Nucleus accumbens (tissue), 56 donors: ENCODE data around the gene TNK1.
A peak's percentile ranks its signal among the peaks of the same experiment; 100 is the strongest.
"Not testable (repeated sequence)": the region's sequence is repeated elsewhere in the genome, so short reads cannot be mapped to it uniquely, and the experiment has no call there.

ENCODE experiments used
- DNase-seq, 56 donors: peaks; one replicate each; lab custom pipeline; 2025; lab: John Stamatoyannopoulos, UW

Gene TNK1

GRCh38 chr17:7380855-7381683 lies at the start of gene TNK1:
TNK1 (plus strand) TSS chr17:7381089; CDS start chr17:7382927, 1,838 bp downstream.
- DNase-seq, result no peak

- no peak for DNase-seq
Measured at GRCh38 chr17:7332111-7332510, 48.8 kb upstream of the TNK1 start.

DNA sequence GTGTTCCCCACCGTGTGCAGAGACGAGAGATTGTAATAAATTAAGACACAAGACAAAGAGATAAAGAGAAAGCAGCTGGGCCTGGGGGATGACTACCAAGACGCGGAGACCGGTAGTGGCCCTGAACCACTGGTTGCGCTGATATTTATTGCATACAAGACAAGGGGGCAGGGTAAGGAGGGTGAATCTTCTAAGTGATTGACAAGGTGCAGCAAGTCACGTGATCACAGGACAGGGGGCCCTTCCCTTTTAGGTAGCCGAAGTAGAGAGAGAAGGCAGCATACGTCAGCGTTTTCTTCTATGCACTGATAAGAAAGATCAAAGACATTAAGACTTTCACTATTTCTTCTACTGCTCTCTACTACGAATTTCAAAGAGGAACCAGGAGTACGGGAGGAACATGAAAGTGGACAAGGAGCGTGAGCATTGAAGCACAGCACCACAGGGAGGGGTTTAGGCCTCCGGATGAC lies 48.3 kb upstream of the TNK1 start:
- not testable (repeated sequence) for DNase-seq

GRCh38 chr17:7334938-7335538 lies 45.9 kb upstream of the TNK1 start:
- DNase-seq, result no peak

- DNase-seq, result not testable (repeated sequence)
Measured at GRCh38 chr17:7335765-7336164, 45.1 kb upstream of the TNK1 start.

DNA sequence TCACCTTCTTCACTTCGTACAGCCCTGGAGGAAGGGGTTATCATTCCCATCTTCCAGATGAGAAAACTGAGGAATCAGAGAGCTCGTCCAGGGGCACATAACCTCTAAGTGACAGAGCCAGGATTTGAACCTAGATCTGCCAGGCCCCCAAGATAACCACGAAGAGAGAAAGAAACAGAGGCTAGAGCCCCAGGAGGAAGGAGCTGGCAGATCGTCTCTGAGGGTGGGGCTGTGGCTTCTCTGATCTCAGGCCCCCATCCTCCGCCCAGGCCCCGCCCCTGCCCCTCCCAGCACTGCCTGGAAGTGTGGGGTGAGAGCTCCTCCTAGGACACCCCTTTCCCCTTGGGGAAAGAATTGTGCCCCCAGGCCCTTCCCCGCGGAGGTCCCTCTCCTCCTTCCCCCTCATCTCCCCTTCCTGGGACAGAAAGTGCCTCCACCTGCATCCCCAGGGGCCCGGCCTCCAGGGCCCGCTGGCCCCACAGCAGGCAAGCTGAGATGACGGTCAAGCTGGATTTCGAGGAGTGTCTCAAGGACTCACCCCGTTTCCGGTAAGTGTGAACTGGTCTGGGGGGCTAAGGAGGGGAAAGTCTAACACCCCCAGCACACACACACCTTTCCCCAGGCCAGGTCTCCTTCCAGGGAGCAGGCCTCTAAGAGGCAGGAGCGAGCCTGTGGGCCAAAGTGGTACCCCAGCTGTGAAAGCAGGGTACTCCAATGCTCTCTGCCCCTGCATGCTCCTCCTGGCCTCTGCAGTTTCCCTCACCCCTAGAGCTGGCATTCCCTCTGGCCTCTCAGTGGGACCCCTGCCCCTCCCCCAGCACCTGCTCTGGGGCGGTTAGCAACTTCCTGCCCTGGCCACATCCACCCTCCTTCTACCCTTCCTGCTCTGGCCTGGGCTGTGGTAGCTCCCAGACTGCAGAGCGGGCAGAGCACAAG lies 44.4 kb upstream of the TNK1 start, which contains the start of gene ACAP1:
Gene ACAP1, plus strand, starts transcription at position 290 of the 936 bp plus-strand sequence. Its CDS starts 206 bp downstream, at position 496.
- no peak for DNase-seq

DNA sequence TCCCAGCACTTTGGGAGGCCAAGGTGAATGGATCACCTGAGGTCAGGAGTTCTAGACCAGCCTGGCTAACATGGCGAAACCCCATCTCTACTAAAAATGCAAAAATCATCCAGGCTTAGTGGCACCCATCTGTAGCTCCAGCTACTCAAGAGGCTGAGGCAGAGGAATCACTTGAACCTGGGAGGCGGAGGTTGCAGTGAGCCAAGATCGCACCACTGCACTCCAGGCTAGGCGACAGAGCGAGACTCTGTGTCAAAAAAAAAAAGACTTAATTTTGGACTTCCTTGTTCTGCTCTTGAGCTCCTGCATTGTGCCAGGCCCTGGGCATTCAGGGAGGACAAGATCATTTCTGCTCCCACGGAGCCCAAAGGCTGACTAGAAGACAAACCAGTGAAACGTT lies 43.3 kb upstream of the TNK1 start:
- DNase-seq, result not testable (repeated sequence)

DNA sequence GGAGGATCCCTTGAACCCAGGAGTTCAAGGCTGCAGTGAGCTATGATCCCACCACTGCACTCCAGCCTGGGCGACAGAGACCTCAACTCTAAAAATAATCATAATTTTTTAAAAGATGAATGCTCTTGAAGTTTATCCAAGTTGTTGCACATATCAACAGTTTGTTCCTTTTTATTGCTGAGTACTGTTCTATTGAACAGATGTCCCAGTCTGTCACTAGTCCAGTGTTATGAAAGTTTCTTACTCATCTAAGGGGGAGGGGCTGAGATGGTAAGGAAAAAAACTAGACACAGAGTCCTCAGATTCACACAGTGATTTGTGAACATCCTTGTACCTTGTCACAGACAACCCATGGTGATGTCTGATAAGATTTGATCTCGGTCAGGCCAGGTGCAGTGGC lies 40.7 kb upstream of the TNK1 start:
- DNase-seq, result no peak

GRCh38 chr17:7341842-7342241 lies 39.0 kb upstream of the TNK1 start:
- no peak for DNase-seq

DNA sequence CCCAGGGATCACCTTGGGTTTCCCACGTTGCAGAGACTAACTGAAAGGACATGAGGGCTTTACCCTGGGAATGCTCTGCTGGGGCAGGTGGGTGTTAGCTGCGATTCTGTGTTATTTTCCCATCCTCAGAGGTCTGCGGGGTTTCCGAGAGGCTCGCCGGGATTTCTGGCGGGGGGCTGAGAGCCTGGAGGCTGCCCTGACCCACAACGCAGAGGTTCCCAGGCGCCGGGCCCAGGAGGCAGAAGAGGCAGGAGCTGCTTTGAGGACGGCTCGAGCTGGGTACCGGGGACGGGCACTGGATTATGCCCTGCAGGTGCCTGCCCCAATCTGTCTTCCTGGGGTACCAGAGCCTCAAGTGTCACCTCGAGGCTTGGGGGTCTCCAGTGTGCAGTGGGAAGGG lies 37.6 kb upstream of the TNK1 start:
- DNase-seq, result no peak

DNA sequence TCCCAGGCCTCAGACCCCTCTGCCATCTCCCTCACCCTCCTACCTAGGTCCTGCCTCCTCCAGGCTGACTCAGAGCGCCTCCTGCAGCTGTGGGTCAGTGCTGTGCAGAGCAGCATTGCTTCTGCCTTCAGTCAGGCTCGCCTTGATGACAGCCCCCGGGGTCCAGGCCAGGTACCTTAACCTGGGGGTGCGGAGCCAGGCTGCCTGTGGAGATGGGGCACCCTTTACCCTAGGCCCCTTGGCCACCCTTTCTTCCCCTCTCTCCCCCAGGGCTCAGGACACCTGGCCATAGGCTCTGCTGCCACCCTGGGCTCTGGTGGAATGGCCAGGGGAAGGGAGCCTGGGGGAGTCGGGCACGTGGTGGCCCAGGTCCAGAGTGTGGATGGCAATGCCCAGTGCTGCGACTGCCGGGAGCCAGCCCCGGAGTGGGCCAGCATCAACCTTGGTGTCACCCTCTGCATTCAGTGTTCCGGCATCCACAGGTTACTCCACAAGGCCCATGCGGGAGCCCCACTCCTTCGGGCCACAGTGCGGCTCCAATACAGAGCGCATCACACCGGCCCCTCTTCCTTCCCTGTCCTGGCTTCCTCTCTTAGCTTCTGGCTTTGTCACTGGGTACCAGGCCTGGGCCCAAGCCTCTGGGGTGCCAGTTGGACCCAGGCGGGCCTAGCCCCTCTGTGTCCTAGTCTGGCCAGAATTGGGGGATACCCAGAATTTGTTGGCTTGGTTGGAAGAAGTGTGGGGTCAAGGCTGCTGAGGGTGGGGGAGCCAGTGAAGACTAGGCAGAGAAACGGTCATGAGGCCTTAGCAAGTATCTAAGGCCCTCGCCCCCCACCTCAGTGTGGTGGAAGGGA lies 33.9 kb upstream of the TNK1 start:
- no peak for DNase-seq

GRCh38 chr17:7347630-7348477 lies 33.0 kb upstream of the TNK1 start:
- DNase-seq, result no peak

DNA sequence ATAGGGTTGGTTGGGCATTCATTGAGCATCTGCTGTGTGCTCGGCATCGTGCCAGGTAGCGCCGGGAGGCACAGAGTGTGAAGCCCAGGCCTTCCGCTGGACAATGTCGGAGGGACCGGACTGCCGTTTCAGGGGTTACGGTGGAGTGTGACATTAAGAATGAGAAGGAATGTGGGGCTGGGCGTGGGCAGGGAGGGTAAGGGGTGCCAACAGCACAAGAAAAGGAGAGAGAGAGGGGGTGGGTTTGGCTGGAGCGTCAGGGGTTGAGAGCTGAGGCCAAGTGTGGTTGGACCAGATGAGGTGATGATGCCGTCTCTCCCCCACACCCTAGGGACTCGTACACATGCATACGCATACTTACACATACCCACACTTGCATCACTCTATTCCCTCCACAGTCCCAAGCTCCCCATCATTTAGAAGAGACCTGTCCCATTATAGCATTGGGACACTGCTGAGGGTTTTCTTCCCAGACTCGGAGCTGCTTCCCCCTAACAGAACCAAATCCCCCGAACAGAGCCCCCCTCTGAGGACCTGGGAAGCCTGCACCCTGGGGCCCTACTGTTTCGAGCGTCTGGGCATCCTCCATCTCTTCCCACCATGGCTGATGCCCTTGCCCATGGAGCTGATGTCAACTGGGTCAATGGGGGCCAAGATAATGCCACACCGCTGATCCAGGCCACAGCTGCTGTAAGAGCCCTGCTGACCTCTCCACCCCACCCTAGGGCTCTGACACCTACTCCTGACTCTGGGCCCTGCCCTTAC lies 32.2 kb upstream of the TNK1 start:
- no peak for DNase-seq

DNA sequence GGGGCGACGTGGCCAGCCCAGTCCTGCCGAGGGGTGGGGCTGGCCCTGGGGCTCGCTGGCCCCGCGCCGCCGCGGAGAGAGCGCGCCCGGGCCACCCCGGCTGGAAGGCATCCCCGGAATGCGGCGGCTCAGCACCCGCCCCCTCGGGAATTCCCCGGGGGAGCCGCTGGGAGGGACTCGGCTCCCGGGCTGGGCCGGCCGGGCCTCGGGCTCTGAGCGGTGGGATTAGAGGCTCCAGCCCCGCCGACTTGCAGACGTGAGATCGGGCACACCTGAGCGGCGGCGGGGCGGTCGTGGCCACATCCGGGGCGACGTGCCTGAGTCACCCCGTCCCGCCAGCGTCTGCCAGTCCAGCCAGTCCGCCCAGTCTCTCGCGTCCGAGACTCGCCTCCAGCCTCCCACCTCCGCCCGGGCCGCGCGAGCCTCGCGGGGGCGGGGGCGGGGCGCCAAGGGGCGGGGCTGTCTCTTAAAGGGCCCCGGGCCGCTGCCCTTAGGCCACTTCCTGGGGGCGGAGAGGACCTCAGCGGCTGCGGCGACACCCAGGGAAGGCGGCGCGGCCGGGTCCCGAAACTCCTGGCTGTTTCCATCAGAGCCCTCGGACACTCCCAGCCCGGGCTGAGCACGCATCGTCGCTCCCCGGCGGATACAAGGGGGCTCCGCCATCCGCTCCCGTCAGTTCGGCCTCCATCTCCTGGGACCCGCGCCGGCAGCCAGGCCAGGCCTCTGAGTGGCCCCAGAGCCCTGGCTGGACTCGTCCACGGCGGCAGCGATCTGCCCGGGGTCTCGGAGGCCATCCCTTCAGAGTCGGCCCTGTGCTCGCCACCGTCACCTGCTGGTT lies 29.0 kb upstream of the TNK1 start, which contains the start of gene KCTD11:
Gene KCTD11, plus strand, starts transcription at position 498 of the 838 bp plus-strand sequence.
- DNase-seq, result peak in 53 of 56 donors; percentile 44 to 94 (median 80)

GRCh38 chr17:7352503-7352889 lies 28.4 kb upstream of the TNK1 start:
- no peak for DNase-seq

- DNase-seq, result peak in 1 of 56 donors; percentile 5
Measured at GRCh38 chr17:7352910-7353635, 27.8 kb upstream of the TNK1 start.
